HS-27A (cell line): ENCODE data around the gene KRTAP13-2.
A peak's percentile ranks its signal among the peaks of the same experiment; 100 is the strongest.

Experiments used
- DNase-seq: peaks from one replicate; pipeline ENCODE4 v3.0.0-alpha.2; 2012; ENCODE audit warnings: low read depth, missing footprints

KRTAP13-2 gene

GRCh38 chr21:30372139-30372770 is at the start of gene KRTAP13-2:
Gene KRTAP13-2 (minus strand): TSS chr21:30372271. CDS start chr21:30372213, 58 bp downstream.
- no peak for DNase-seq

- DNase-seq = no peak
Measured at GRCh38 chr21:30415993-30416392, 43.9 kb upstream of the KRTAP13-2 start.

- DNase-seq = peak; percentile 27
Measured at GRCh38 chr21:30408782-30409494, 36.9 kb upstream of the KRTAP13-2 start.

- no peak for DNase-seq
Measured at GRCh38 chr21:30395731-30396130, 23.7 kb upstream of the KRTAP13-2 start, which contains the start of gene KRTAP13-1. Gene KRTAP13-1 (plus strand): TSS chr21:30396031. CDS start chr21:30396087, 56 bp downstream.

GRCh38 chr21:30391492-30392025 is 19.5 kb upstream of the KRTAP13-2 start:
- no peak for DNase-seq

GRCh38 chr21:30382201-30382600 is 10.1 kb upstream of the KRTAP13-2 start:
- no peak for DNase-seq

- no peak for DNase-seq
Measured at GRCh38 chr21:30355906-30356305, 16.2 kb downstream of the KRTAP13-2 start.

- DNase-seq = no peak
Measured at GRCh38 chr21:30354308-30355005, 17.6 kb downstream of the KRTAP13-2 start.

GRCh38 chr21:30351534-30351933 is 20.5 kb downstream of the KRTAP13-2 start:
- DNase-seq = no peak

- no peak for DNase-seq
Measured at GRCh38 chr21:30349572-30349971, 22.5 kb downstream of the KRTAP13-2 start.

- DNase-seq = no peak
Measured at GRCh38 chr21:30348506-30348905, 23.6 kb downstream of the KRTAP13-2 start, which contains the start of gene KRTAP23-1. Gene KRTAP23-1 (minus strand): TSS chr21:30348606. CDS start chr21:30348606, 0 bp downstream.

- DNase-seq = no peak
Measured at GRCh38 chr21:30345014-30345413, 27.1 kb downstream of the KRTAP13-2 start.

- no peak for DNase-seq
Measured at GRCh38 chr21:30340714-30341573, 31.1 kb downstream of the KRTAP13-2 start.

GRCh38 chr21:30338717-30339116 is 33.4 kb downstream of the KRTAP13-2 start:
- no peak for DNase-seq

GRCh38 chr21:30337772-30338171 is 34.3 kb downstream of the KRTAP13-2 start:
- DNase-seq = no peak

- no peak for DNase-seq
Measured at GRCh38 chr21:30337276-30337744, 34.8 kb downstream of the KRTAP13-2 start, which contains the start of gene KRTAP27-1. Gene KRTAP27-1 (minus strand): TSS chr21:30337694. CDS start chr21:30337668, 26 bp downstream.

- no peak for DNase-seq
Measured at GRCh38 chr21:30336596-30336995, 35.5 kb downstream of the KRTAP13-2 start.

GRCh38 chr21:30333736-30334135 is 38.3 kb downstream of the KRTAP13-2 start:
- DNase-seq = no peak

GRCh38 chr21:30332681-30333080 is 39.4 kb downstream of the KRTAP13-2 start:
- no peak for DNase-seq

GRCh38 chr21:30329203-30329875 is 42.7 kb downstream of the KRTAP13-2 start:
- no peak for DNase-seq

GRCh38 chr21:30326390-30326789 is 45.7 kb downstream of the KRTAP13-2 start:
- no peak for DNase-seq
